ENCODE results near the gene NCBP1.

Gene NCBP1

GRCh38 chr9:97722331-97722730, 88.7 kb downstream of the NCBP1 start:
- DNase-seq, result no peak

All from activated CD4-positive, alpha-beta T cell treated with anti-CD3 and anti-CD28 coated beads for 4 hours (primary cell).